ENCODE measurements around the gene ADGRF4.

- TF ChIP-seq, protein P1, sequence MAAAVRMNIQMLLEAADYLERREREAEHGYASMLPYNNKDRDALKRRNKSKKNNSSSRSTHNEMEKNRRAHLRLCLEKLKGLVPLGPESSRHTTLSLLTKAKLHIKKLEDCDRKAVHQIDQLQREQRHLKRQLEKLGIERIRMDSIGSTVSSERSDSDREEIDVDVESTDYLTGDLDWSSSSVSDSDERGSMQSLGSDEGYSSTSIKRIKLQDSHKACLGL (CRISPR knock-in tag; IDR thresholded peaks at IDR 0.05; ENCODE audit: borderline replicate concordance, poor library complexity, severe bottlenecking) = no peak
- TF ChIP-seq E2F4 (CRISPR knock-in tag; IDR thresholded peaks at IDR 0.05; ENCODE audit: low read depth) (no peak), EZH2 (IDR thresholded peaks at IDR 0.05; ENCODE audit: borderline replicate concordance, low read depth, low read length) (no peak), SIX5 (IDR thresholded peaks at IDR 0.05; ENCODE audit: borderline replicate concordance in 1 of 2, insufficient read depth in 1 of 2, low read depth in 1 of 2, low read length in 2 of 2) (no peak), CTCF (IDR thresholded peaks at IDR 0.05 in 2 of 3, conservative IDR thresholded peaks at IDR 0.05 in 1 of 3; ENCODE audit: insufficient read depth in 2 of 3, low read depth in 1 of 3, low read length in 3 of 3) (no peak)
- TF ChIP-seq, protein P2, sequence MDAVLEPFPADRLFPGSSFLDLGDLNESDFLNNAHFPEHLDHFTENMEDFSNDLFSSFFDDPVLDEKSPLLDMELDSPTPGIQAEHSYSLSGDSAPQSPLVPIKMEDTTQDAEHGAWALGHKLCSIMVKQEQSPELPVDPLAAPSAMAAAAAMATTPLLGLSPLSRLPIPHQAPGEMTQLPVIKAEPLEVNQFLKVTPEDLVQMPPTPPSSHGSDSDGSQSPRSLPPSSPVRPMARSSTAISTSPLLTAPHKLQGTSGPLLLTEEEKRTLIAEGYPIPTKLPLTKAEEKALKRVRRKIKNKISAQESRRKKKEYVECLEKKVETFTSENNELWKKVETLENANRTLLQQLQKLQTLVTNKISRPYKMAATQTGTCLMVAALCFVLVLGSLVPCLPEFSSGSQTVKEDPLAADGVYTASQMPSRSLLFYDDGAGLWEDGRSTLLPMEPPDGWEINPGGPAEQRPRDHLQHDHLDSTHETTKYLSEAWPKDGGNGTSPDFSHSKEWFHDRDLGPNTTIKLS (IDR thresholded peaks at IDR 0.05; ENCODE audit: borderline replicate concordance, low read depth) = no peak
These were observed 22.8 kb downstream of the ADGRF4 start for GRCh38 chr6:47721189-47721588.

Data from K562 (cell line).